Fibroblast of lung (primary cell): ENCODE data around the gene CROCC2. TPM values are rescaled to one million over a fixed set of nuclear protein-coding genes. Genes with fewer than 3 reads are reported as not detected.

Experiments used
- DNase-seq, 2 donors: peaks; one replicate each; pipeline versions ENCODE4 v3.0.0 to v3.0.0-alpha.2; 2010; ENCODE audit warnings: low read depth in 2 of 2
- H2AFZ ChIP-seq: 2 replicates; pipeline ENCODE4 v1.5.1; 2012; ENCODE audit warnings: low read length, control low read depth, inconsistent platforms
- H3K27ac ChIP-seq: 2 replicates; pipeline ENCODE4 v1.5.1; 2011; ENCODE audit warnings: low read length, control low read depth; ENCODE audit not compliant: insufficient read depth
- H3K27me3 ChIP-seq: 2 replicates; pipeline ENCODE4 v1.5.1; 2011; ENCODE audit warnings: mild to moderate bottlenecking, low read length; ENCODE audit not compliant: control insufficient read depth, insufficient read depth
- H3K36me3 ChIP-seq: 2 replicates; pipeline ENCODE4 v1.5.1; 2011; ENCODE audit warnings: low read length; ENCODE audit not compliant: control insufficient read depth, insufficient read depth
- H3K4me1 ChIP-seq: 2 replicates; pipeline ENCODE4 v1.5.1; 2011; ENCODE audit warnings: low read length; ENCODE audit not compliant: control insufficient read depth, insufficient read depth; ENCODE audit errors: extremely low read depth
- H3K4me2 ChIP-seq: 2 replicates; pipeline ENCODE4 v1.5.1; 2011; ENCODE audit warnings: low read length, control low read depth; ENCODE audit not compliant: insufficient read depth; ENCODE audit errors: extremely low read depth
- H3K4me3 ChIP-seq, 4 experiments: fragments of 200-600 bp in 1 of 4; sonication (generic) in 1 of 4; replicated peaks in 1 of 4; 2 replicates each; pipeline ENCODE4 v1.5.1; 2011 to 2016; ENCODE audit warnings: low read length in 4 of 4, low read depth in 3 of 4, mild to moderate bottlenecking in 3 of 4, control low read depth in 2 of 4, inconsistent platforms in 1 of 4, mixed read lengths in 1 of 4; ENCODE audit not compliant: insufficient read depth in 1 of 4; ENCODE audit errors: control extremely low read depth in 1 of 4
- H3K79me2 ChIP-seq: 2 replicates; pipeline ENCODE4 v1.5.1; 2012; ENCODE audit warnings: mild to moderate bottlenecking, low read length, inconsistent platforms; ENCODE audit not compliant: control insufficient read depth, insufficient read depth
- H3K9ac ChIP-seq: 2 replicates; pipeline ENCODE4 v1.5.1; 2011; ENCODE audit warnings: mild to moderate bottlenecking, low read length, control low read depth; ENCODE audit not compliant: insufficient read depth
- H3K9me3 ChIP-seq: 2 replicates; pipeline ENCODE4 v1.5.1; 2012; ENCODE audit warnings: low read depth, low read length; ENCODE audit not compliant: control insufficient read depth, insufficient read depth
- H4K20me1 ChIP-seq: 2 replicates; pipeline ENCODE4 v1.5.1; 2011; ENCODE audit warnings: low read length; ENCODE audit not compliant: control insufficient read depth, insufficient read depth; ENCODE audit errors: extremely low read depth
- CTCF ChIP-seq, 2 donors: IDR thresholded peaks in 1 of 2; conservative IDR thresholded peaks in 1 of 2; 1 replicate in 1 of 2; 2 replicates in 1 of 2; pipeline ENCODE4 v1.5.1; 2011 to 2012; ENCODE audit warnings: low read length in 2 of 2, control low read depth in 1 of 2, inconsistent platforms in 1 of 2, low read depth in 1 of 2, mild to moderate bottlenecking in 1 of 2
- EZH2 ChIP-seq: IDR thresholded peaks from 2 replicates; pipeline ENCODE4 v1.5.1; 2012; ENCODE audit warnings: low read length, control low read depth, mild to moderate bottlenecking; ENCODE audit errors: missing control alignments
- polyA plus RNA-seq, 2 donors: library from polyadenylated mRNA; depleted of rRNA in 1 of 2; stranded (reverse) in 1 of 2; unstranded in 1 of 2; fragments of >200 nt; gene quantifications; 2 replicates each; pipeline ENCODE4 v1.2.1, GENCODE V29; 2011 to 2012; ENCODE audit warnings: missing spikeins in 1 of 2
- total RNA-seq: library from RNA; depleted of rRNA; stranded (reverse); fragments of >200 nt; gene quantifications from 2 replicates; pipeline ENCODE4 v1.2.1, GENCODE V29; 2014

CROCC2 gene
- total and polyA plus RNA-seq, 2 donors (not counting 1 experiment from before 2014, with no cell fraction given) = 0.12 to 0.33 TPM

- DNase-seq = no peak
Observed at GRCh38 chr2:240919161-240919781, 13.1 kb downstream of the CROCC2 start.

GRCh38 chr2:240919786-240920782, 13.9 kb downstream of the CROCC2 start:
- no peaks in the 10 kb centered on the region for H3K27me3 ChIP-seq
- no peaks in the 10 kb centered on the region for H4K20me1 ChIP-seq
- H3K79me2 ChIP-seq = no peaks in the 10 kb centered on the region
- H3K4me2 ChIP-seq = no peak overlapping the region
- peak overlapping the region; percentile 100 for H3K27ac ChIP-seq
- no peak for DNase-seq
- no peak overlapping the region for H3K9ac ChIP-seq
- H3K9me3 ChIP-seq = no peaks in the 10 kb centered on the region
- H3K4me1 ChIP-seq = peaks cover 38% of the 10 kb centered on the region
- TF ChIP-seq EZH2 (no peak), CTCF (conservative IDR thresholded peaks at IDR 0.05 in 1 of 2, IDR thresholded peaks at IDR 0.05 in 1 of 2; ENCODE audit: low read depth in 1 of 2, low read length in 2 of 2) (no peak)
- no peak overlapping the region for H2AFZ ChIP-seq
- H3K36me3 ChIP-seq = no peaks in the 10 kb centered on the region
- H3K4me3 ChIP-seq = no peak overlapping the region

More at GRCh38 chr2:240919161-240919781, 13.1 kb downstream of the CROCC2 start:
- Histone ChIP-seq H2AFZ (no peak overlapping the region), H3K27ac (no peak overlapping the region), H3K27me3 (no peaks in the 10 kb centered on the region), H3K4me1 (peaks cover 45% of the 10 kb centered on the region), H3K79me2 (no peaks in the 10 kb centered on the region), H4K20me1 (no peaks in the 10 kb centered on the region), H3K9me3 (no peaks in the 10 kb centered on the region), H3K9ac (no peak overlapping the region), H3K4me3 (no peak overlapping the region), H3K36me3 (no peaks in the 10 kb centered on the region), H3K4me2 (no peak overlapping the region)
- no peak for TF ChIP-seq EZH2
- TF ChIP-seq CTCF (conservative IDR thresholded peaks at IDR 0.05 in 1 of 2, IDR thresholded peaks at IDR 0.05 in 1 of 2; ENCODE audit: low read depth in 1 of 2, low read length in 2 of 2) = no peak

GRCh38 chr2:240920783-240921231, 14.7 kb downstream of the CROCC2 start:
- Histone ChIP-seq H3K27me3 (no peaks in the 10 kb centered on the region), H4K20me1 (no peaks in the 10 kb centered on the region), H3K4me1 (peaks cover 35% of the 10 kb centered on the region), H2AFZ (no peak overlapping the region), H3K27ac (peak overlapping the region; percentile 100), H3K9me3 (no peaks in the 10 kb centered on the region), H3K9ac (peak overlapping the region; percentile 55), H3K36me3 (no peaks in the 10 kb centered on the region), H3K4me3 (no peak overlapping the region), H3K4me2 (peak overlapping the region; percentile 35), H3K79me2 (no peaks in the 10 kb centered on the region)
- TF ChIP-seq EZH2 = no peak
- no peak for DNase-seq
